ENCODE measurements around the gene ATG4C. TPM values are rescaled to one million over a fixed set of nuclear protein-coding genes. Genes with fewer than 3 reads are reported as not detected.

ATG4C gene
- total RNA-seq, 2 experiments from 2014 or later = 4.2 to 4.6 TPM

- DNase-seq (no peak), ATAC-seq (ENCODE audit: poor library complexity) (no peak)
- no peaks in the 10 kb centered on the region for H3K4me1 ChIP-seq (ENCODE audit: insufficient read depth, low read length)
- Mint-ChIP-seq H3K9me3 (no peaks in the 10 kb centered on the region), H3K4me1 (ENCODE audit: low read depth) (no peaks in the 10 kb centered on the region), H3K36me3 (ENCODE audit: low read depth) (no peaks in the 10 kb centered on the region), H3K27me3 (peaks cover 22% of the 10 kb centered on the region), H3K4me3 (no peak overlapping the region), H3K27ac (no peak overlapping the region)
- ChIA-PET CTCF (no interaction called here), POLR2A (no interaction called here)
- no peaks in the 10 kb centered on the region for H3K9me3 ChIP-seq (ENCODE audit: control insufficient read depth in 1 of 2, insufficient read depth in 1 of 2, low read length in 2 of 2)
- H3K36me3 ChIP-seq (ENCODE audit: insufficient read depth, low read length) = no peaks in the 10 kb centered on the region
- intact Hi-C loops (cut with DNase I, micrococcal nuclease) = no loop called here
- TF ChIP-seq, protein P1, sequence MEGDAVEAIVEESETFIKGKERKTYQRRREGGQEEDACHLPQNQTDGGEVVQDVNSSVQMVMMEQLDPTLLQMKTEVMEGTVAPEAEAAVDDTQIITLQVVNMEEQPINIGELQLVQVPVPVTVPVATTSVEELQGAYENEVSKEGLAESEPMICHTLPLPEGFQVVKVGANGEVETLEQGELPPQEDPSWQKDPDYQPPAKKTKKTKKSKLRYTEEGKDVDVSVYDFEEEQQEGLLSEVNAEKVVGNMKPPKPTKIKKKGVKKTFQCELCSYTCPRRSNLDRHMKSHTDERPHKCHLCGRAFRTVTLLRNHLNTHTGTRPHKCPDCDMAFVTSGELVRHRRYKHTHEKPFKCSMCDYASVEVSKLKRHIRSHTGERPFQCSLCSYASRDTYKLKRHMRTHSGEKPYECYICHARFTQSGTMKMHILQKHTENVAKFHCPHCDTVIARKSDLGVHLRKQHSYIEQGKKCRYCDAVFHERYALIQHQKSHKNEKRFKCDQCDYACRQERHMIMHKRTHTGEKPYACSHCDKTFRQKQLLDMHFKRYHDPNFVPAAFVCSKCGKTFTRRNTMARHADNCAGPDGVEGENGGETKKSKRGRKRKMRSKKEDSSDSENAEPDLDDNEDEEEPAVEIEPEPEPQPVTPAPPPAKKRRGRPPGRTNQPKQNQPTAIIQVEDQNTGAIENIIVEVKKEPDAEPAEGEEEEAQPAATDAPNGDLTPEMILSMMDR (IDR thresholded peaks at IDR 0.05) = no peak
- no peak overlapping the region for H3K27ac ChIP-seq (ENCODE audit: low read depth in 1 of 2, low read length in 2 of 2)
- no peak overlapping the region for H3K4me3 ChIP-seq (ENCODE audit: low read length)
- peaks cover 0 to 4% of the 10 kb centered on the region in 2 experiments for H3K27me3 ChIP-seq (ENCODE audit: control insufficient read depth in 1 of 2, insufficient read depth in 2 of 2, low read length in 2 of 2)
Measured at GRCh38 chr1:62891956-62892562, 108.1 kb downstream of the ATG4C start.

GRCh38 chr1:62897788-62898187 lies 113.9 kb downstream of the ATG4C start:
- TF ChIP-seq, protein P1 (IDR thresholded peaks at IDR 0.05) = no peak
- POLR2A ChIA-PET = no interaction called here
- DNase-seq (no peak), ATAC-seq (ENCODE audit: poor library complexity) (no peak)
- intact Hi-C loops (cut with DNase I, micrococcal nuclease) = no loop called here
- Histone ChIP-seq H3K36me3 (ENCODE audit: insufficient read depth, low read length) (no peaks in the 10 kb centered on the region), H3K4me3 (ENCODE audit: low read length) (no peak overlapping the region), H3K4me1 (ENCODE audit: insufficient read depth, low read length) (no peaks in the 10 kb centered on the region), H3K9me3 (ENCODE audit: control insufficient read depth in 1 of 2, insufficient read depth in 1 of 2, low read length in 2 of 2) (no peaks in the 10 kb centered on the region), H3K27ac (ENCODE audit: low read depth in 1 of 2, low read length in 2 of 2) (no peak overlapping the region), H3K27me3 (ENCODE audit: control insufficient read depth in 1 of 2, insufficient read depth in 2 of 2, low read length in 2 of 2) (no peaks in the 10 kb centered on the region)
- Mint-ChIP-seq H3K27ac (no peak overlapping the region), H3K36me3 (ENCODE audit: low read depth) (no peaks in the 10 kb centered on the region), H3K4me3 (no peak overlapping the region), H3K27me3 (peaks cover 7% of the 10 kb centered on the region), H3K9me3 (no peaks in the 10 kb centered on the region), H3K4me1 (ENCODE audit: low read depth) (no peaks in the 10 kb centered on the region)
- CTCF ChIA-PET = no interaction called here

GRCh38 chr1:62900566-62900965 lies 116.6 kb downstream of the ATG4C start:
- no peak for DNase-seq
- no peak overlapping the region for H3K4me3 ChIP-seq (ENCODE audit: low read length)
- H3K9me3 Mint-ChIP-seq = no peaks in the 10 kb centered on the region
- POLR2A ChIA-PET = no interaction called here
- no peaks in the 10 kb centered on the region for H3K27me3 ChIP-seq (ENCODE audit: control insufficient read depth in 1 of 2, insufficient read depth in 2 of 2, low read length in 2 of 2)
- H3K4me3 Mint-ChIP-seq = no peak overlapping the region
- CTCF ChIA-PET = no interaction called here
- TF ChIP-seq, protein P1 (IDR thresholded peaks at IDR 0.05) = no peak
- no peaks in the 10 kb centered on the region for H3K27me3 Mint-ChIP-seq
- H3K9me3 ChIP-seq (ENCODE audit: control insufficient read depth in 1 of 2, insufficient read depth in 1 of 2, low read length in 2 of 2) = no peaks in the 10 kb centered on the region
- no peaks in the 10 kb centered on the region for H3K36me3 ChIP-seq (ENCODE audit: insufficient read depth, low read length)
- intact Hi-C loops (cut with DNase I, micrococcal nuclease) = no loop called here
- no peak for ATAC-seq (ENCODE audit: poor library complexity)
- no peaks in the 10 kb centered on the region for H3K4me1 Mint-ChIP-seq (ENCODE audit: low read depth)
- no peaks in the 10 kb centered on the region for H3K36me3 Mint-ChIP-seq (ENCODE audit: low read depth)
- no peak overlapping the region for H3K27ac Mint-ChIP-seq
- no peaks in the 10 kb centered on the region for H3K4me1 ChIP-seq (ENCODE audit: insufficient read depth, low read length)
- no peak overlapping the region for H3K27ac ChIP-seq (ENCODE audit: low read depth in 1 of 2, low read length in 2 of 2)

Data from CD4-positive, alpha-beta T cell (primary cell).